NCI-H510A treated with DMSO at 0.1 percent for 48 hours (cell line): ENCODE measurements around the gene MAML3.

Experiments used
- DNase-seq: peaks from one replicate; lab custom pipeline; 2025; lab: John Stamatoyannopoulos, UW

The MAML3 gene

GRCh38 chr4:139684351-139684750, 469.6 kb downstream of the MAML3 start:
- no peak for DNase-seq

GRCh38 chr4:139682741-139683151, 471.2 kb downstream of the MAML3 start:
- no peak for DNase-seq

- no peak for DNase-seq
Measured at GRCh38 chr4:139682309-139682708, 471.7 kb downstream of the MAML3 start.

GRCh38 chr4:139676913-139677585, 476.9 kb downstream of the MAML3 start:
- no peak for DNase-seq

GRCh38 chr4:139676365-139676764, 477.6 kb downstream of the MAML3 start:
- no peak for DNase-seq

- no peak for DNase-seq
Measured at GRCh38 chr4:139675651-139676050, 478.3 kb downstream of the MAML3 start.

GRCh38 chr4:139674875-139675550, 479.0 kb downstream of the MAML3 start:
- no peak for DNase-seq

GRCh38 chr4:139672732-139673131, 481.3 kb downstream of the MAML3 start:
- DNase-seq, result no peak

GRCh38 chr4:139672215-139672614, 481.8 kb downstream of the MAML3 start:
- no peak for DNase-seq

- no peak for DNase-seq
Measured at GRCh38 chr4:139670775-139671174, 483.2 kb downstream of the MAML3 start.

GRCh38 chr4:139669890-139670289, 484.1 kb downstream of the MAML3 start:
- DNase-seq, result no peak

- no peak for DNase-seq
Measured at GRCh38 chr4:139669335-139669734, 484.6 kb downstream of the MAML3 start.

- DNase-seq, result no peak
Measured at GRCh38 chr4:139668658-139669201, 485.3 kb downstream of the MAML3 start.

GRCh38 chr4:139668036-139668435, 485.9 kb downstream of the MAML3 start:
- no peak for DNase-seq
